Effector CD4-positive, alpha-beta T cell (primary cell): ENCODE measurements around the gene CALML3.

Experiments used
- DNase-seq: peaks from one replicate; pipeline ENCODE4 v3.0.0-alpha.2; 2020

The CALML3 gene

GRCh38 chr10:5492322-5492855 is 32.4 kb upstream of the CALML3 start:
- no peak for DNase-seq

- no peak for DNase-seq
Measured at GRCh38 chr10:5492929-5493576, 31.7 kb upstream of the CALML3 start.

GRCh38 chr10:5493691-5494090 is 31.1 kb upstream of the CALML3 start:
- DNase-seq, result no peak

GRCh38 chr10:5494611-5495010 is 30.1 kb upstream of the CALML3 start:
- no peak for DNase-seq

- DNase-seq, result no peak
Measured at GRCh38 chr10:5496261-5497250, 28.2 kb upstream of the CALML3 start.

GRCh38 chr10:5497289-5497688 is 27.5 kb upstream of the CALML3 start:
- DNase-seq, result no peak

GRCh38 chr10:5497948-5498730 is 26.6 kb upstream of the CALML3 start:
- no peak for DNase-seq

GRCh38 chr10:5498791-5499492 is 25.8 kb upstream of the CALML3 start:
- no peak for DNase-seq

- DNase-seq, result no peak
Measured at GRCh38 chr10:5499493-5500140, 25.1 kb upstream of the CALML3 start, which contains the start of gene CALML5. Gene CALML5 (minus strand): TSS chr10:5499570. CDS start chr10:5499438, 132 bp downstream.

- no peak for DNase-seq
Measured at GRCh38 chr10:5500162-5500670, 24.5 kb upstream of the CALML3 start.

GRCh38 chr10:5500910-5501309 is 23.9 kb upstream of the CALML3 start:
- no peak for DNase-seq

GRCh38 chr10:5502061-5502521 is 22.7 kb upstream of the CALML3 start:
- DNase-seq, result no peak

GRCh38 chr10:5502571-5503476 is 21.9 kb upstream of the CALML3 start:
- DNase-seq, result no peak

GRCh38 chr10:5503477-5503835 is 21.3 kb upstream of the CALML3 start:
- DNase-seq, result no peak

- DNase-seq, result no peak
Measured at GRCh38 chr10:5504146-5505072, 20.4 kb upstream of the CALML3 start.

- no peak for DNase-seq
Measured at GRCh38 chr10:5506246-5506645, 18.5 kb upstream of the CALML3 start.

GRCh38 chr10:5506751-5507648 is 17.8 kb upstream of the CALML3 start:
- DNase-seq, result no peak

GRCh38 chr10:5507649-5508131 is 17.1 kb upstream of the CALML3 start:
- no peak for DNase-seq
